Fibroblast of lung (primary cell): ENCODE measurements around the gene HIVEP3.

Experiments used
- EZH2 ChIP-seq: IDR thresholded peaks from 2 replicates; pipeline ENCODE4 v1.5.1; 2012; ENCODE audit warnings: low read length, control low read depth, mild to moderate bottlenecking; ENCODE audit errors: missing control alignments
- TF ChIP-seq, protein P1 (sequence below), 2 donors: IDR thresholded peaks in 1 of 2; conservative IDR thresholded peaks in 1 of 2; 1 replicate in 1 of 2; 2 replicates in 1 of 2; pipeline ENCODE4 v1.5.1; 2011 to 2012; ENCODE audit warnings: low read length in 2 of 2, control low read depth in 1 of 2, inconsistent platforms in 1 of 2, low read depth in 1 of 2, mild to moderate bottlenecking in 1 of 2

- TF ChIP-seq, protein P1, sequence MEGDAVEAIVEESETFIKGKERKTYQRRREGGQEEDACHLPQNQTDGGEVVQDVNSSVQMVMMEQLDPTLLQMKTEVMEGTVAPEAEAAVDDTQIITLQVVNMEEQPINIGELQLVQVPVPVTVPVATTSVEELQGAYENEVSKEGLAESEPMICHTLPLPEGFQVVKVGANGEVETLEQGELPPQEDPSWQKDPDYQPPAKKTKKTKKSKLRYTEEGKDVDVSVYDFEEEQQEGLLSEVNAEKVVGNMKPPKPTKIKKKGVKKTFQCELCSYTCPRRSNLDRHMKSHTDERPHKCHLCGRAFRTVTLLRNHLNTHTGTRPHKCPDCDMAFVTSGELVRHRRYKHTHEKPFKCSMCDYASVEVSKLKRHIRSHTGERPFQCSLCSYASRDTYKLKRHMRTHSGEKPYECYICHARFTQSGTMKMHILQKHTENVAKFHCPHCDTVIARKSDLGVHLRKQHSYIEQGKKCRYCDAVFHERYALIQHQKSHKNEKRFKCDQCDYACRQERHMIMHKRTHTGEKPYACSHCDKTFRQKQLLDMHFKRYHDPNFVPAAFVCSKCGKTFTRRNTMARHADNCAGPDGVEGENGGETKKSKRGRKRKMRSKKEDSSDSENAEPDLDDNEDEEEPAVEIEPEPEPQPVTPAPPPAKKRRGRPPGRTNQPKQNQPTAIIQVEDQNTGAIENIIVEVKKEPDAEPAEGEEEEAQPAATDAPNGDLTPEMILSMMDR (conservative IDR thresholded peaks at IDR 0.05 in 1 of 2, IDR thresholded peaks at IDR 0.05 in 1 of 2; ENCODE audit: low read depth in 1 of 2, low read length in 2 of 2): no peak
- no peak for TF ChIP-seq EZH2
Observed at GRCh38 chr1:41859686-41860085, 59.0 kb downstream of the HIVEP3 start.
